ENCODE data around the gene CHURC1.

CHURC1 gene

DNA sequence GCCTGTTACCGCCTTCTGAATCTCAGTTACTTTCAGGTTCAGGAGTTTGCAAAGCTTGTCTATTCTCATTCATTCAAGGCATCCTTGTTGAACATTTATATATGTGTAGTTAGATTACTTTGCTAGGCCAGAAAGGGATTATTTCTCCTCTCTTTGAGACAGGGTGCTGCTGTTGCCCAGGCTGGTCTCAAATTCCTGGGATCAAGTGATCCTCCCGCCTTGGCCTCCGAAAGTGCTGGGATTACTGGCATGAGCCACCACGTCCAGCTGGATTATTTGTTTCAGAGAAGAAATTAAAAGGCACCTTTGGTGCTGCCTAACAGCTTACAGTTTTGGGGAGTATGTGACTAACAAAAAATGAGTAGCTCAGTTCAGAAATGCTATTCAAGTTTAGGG is 772 bp downstream of the CHURC1 start:
- peak overlapping the region; percentile 98 for H3K4me3 ChIP-seq (ENCODE audit: low read depth, low read length)
- no peak for DNase-seq (ENCODE audit: low read depth, low spot score)
- TF ChIP-seq, protein P1, sequence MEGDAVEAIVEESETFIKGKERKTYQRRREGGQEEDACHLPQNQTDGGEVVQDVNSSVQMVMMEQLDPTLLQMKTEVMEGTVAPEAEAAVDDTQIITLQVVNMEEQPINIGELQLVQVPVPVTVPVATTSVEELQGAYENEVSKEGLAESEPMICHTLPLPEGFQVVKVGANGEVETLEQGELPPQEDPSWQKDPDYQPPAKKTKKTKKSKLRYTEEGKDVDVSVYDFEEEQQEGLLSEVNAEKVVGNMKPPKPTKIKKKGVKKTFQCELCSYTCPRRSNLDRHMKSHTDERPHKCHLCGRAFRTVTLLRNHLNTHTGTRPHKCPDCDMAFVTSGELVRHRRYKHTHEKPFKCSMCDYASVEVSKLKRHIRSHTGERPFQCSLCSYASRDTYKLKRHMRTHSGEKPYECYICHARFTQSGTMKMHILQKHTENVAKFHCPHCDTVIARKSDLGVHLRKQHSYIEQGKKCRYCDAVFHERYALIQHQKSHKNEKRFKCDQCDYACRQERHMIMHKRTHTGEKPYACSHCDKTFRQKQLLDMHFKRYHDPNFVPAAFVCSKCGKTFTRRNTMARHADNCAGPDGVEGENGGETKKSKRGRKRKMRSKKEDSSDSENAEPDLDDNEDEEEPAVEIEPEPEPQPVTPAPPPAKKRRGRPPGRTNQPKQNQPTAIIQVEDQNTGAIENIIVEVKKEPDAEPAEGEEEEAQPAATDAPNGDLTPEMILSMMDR (IDR thresholded peaks at IDR 0.05; ENCODE audit: insufficient read depth, low read length, missing control alignments): no peak
- CTCF ChIA-PET: interaction anchor here (1.0 to 2.7 kb wide), 6 partner anchors 10 to 114 kb away, joined by 3 to 14 read pairs (median 4); no protein-coding TSS in a partner anchor
- POLR2A ChIA-PET: interaction anchor here (0.6 to 0.8 kb wide), 4 partner anchors 8 to 525 kb away, joined by 3 to 4 read pairs (median 3); no protein-coding TSS in a partner anchor

DNA sequence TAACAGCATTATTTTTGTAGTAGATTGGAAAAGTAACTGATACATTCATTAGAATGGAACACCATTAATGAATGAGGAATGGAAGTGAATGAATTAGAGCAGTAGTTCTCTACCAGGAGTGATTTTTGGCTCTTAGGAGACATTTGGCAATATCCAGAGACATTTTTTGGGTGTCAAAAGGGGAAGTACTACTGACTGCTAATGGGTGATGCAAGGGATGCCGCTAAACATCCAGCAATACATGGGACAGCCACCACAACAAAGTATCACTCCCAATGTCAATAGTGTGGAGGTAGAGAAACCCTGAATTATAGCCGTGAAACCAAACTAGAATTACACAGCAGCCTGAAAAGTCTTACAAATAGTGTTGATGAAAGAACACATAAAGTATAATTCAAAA is 1.5 kb downstream of the CHURC1 start:
- POLR2A ChIA-PET: no interaction called here
- DNase-seq (ENCODE audit: low read depth, low spot score): no peak
- no peak overlapping the region for H3K4me3 ChIP-seq (ENCODE audit: low read depth, low read length)
- CTCF ChIA-PET: interaction anchor here (1.1 to 2.7 kb wide), 3 partner anchors 24 to 115 kb away, joined by 3 to 14 read pairs (median 11); no protein-coding TSS in a partner anchor
- TF ChIP-seq, protein P1 (IDR thresholded peaks at IDR 0.05; ENCODE audit: insufficient read depth, low read length, missing control alignments): no peak

DNA sequence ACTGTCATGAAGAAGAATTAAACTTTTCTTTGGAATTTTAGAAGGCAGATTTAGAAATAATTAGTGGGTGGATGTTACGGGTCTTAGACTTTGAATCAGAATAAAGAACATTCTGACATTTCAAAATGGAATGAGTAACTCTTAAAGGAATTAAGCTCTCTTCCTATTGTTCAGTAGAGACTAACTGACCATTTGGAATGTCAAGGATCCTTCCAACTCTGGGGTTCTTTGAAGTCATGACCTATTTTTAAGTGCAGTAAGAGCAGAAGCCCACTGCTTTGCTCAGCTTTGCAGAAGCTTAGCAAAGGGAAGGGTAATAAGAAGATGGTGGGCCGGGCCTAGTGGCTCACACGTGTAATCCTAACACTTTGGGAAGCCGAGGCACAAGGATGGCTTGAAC is 4.0 kb downstream of the CHURC1 start:
- TF ChIP-seq, protein P1 (IDR thresholded peaks at IDR 0.05; ENCODE audit: insufficient read depth, low read length, missing control alignments): no peak
- DNase-seq (ENCODE audit: low read depth, low spot score): no peak
- CTCF ChIA-PET: interaction anchor here (1.0 to 2.5 kb wide), 4 partner anchors 8 to 435 kb away, joined by 3 to 9 read pairs (median 4); no protein-coding TSS in a partner anchor
- H3K4me3 ChIP-seq (ENCODE audit: low read depth, low read length): no peak overlapping the region
- POLR2A ChIA-PET: no interaction called here

DNA sequence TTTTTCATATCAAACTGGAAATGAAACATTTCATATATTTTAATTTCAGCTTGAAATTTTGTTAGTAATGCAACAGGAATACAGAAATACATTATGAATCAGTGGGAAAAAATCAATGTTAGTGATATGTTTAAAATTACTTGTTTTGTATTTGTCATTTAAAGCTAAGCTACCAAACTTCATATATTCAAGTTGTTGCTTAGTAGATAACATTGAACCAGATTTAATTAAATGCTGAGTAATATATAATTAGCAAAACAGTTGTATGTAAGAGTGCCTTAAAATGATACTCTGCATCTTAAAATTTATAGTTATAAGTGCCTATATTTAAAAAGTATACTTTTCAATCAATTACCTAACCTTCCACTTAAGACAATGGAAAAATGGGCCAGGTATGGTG is 5.0 kb downstream of the CHURC1 start:
- H3K4me3 ChIP-seq (ENCODE audit: low read depth, low read length): no peak overlapping the region
- TF ChIP-seq, protein P1 (IDR thresholded peaks at IDR 0.05; ENCODE audit: insufficient read depth, low read length, missing control alignments): no peak
- no peak for DNase-seq (ENCODE audit: low read depth, low spot score)
- CTCF ChIA-PET: interaction anchor here (0.8 to 2.5 kb wide), 4 partner anchors 8 to 101 kb away, joined by 3 to 9 read pairs (median 4); no protein-coding TSS in a partner anchor
- POLR2A ChIA-PET: no interaction called here

DNA sequence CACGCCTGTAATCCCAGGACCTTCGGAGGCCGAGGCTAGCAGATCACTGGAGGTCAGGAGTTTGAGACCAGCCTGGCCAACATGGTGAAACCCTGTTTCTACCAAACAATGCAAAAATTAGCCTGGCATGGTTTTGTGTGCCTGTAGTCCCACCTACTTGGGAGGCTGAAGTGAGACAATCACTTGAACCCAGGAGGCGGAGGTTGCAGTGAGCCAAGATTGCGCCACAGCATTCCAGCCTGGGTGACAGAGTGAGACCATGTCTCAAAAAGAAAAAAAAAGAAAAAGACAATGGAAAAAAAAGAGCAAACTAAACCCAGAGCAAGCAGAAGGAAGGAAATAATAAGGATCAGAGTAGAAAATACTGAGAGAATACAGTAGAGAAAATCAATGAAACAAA is 5.4 kb downstream of the CHURC1 start:
- no peak overlapping the region for H3K4me3 ChIP-seq (ENCODE audit: low read depth, low read length)
- no peak for DNase-seq (ENCODE audit: low read depth, low spot score)
- TF ChIP-seq, protein P1 (IDR thresholded peaks at IDR 0.05; ENCODE audit: insufficient read depth, low read length, missing control alignments): no peak
- ChIA-PET POLR2A (no interaction called here), CTCF (interaction anchor here (1.7 to 2.5 kb wide), 2 partner anchors 10 to 21 kb away, joined by 3 to 9 read pairs; no protein-coding TSS in a partner anchor)

DNA sequence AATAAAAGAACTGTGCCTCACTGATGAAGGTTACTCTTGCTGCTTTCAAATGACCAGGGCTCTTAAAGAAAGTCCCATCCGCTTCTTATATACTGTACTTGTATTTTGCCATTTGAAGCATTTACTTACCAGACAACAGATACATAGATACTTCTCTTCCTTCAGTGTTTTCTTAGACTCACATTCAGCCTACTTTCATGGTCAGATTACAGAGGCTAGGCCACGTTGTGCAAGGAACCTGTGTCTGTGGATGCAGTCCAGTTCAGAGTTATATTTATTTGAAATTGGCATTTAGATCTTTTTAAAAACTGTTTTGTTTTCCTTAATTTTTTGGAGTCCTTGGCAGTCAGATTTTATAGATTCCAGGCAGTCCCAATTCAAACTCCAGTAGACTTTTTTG is 6.2 kb downstream of the CHURC1 start:
- TF ChIP-seq, protein P1 (IDR thresholded peaks at IDR 0.05; ENCODE audit: insufficient read depth, low read length, missing control alignments): no peak
- no peak overlapping the region for H3K4me3 ChIP-seq (ENCODE audit: low read depth, low read length)
- POLR2A ChIA-PET: no interaction called here
- no peak for DNase-seq (ENCODE audit: low read depth, low spot score)
- CTCF ChIA-PET: interaction anchor here (1.7 to 2.5 kb wide), 2 partner anchors 11 to 20 kb away, joined by 3 to 9 read pairs; no protein-coding TSS in a partner anchor

All from AG04449 (cell line).